Peyer's patch (tissue), 4 donors: ENCODE data around the gene MYO1D. TPM values are rescaled to one million over a fixed set of nuclear protein-coding genes. Genes with fewer than 3 reads are reported as not detected.
A peak's percentile ranks its signal among the peaks of the same experiment; 100 is the strongest.

ENCODE experiments used
- DNase-seq, 3 donors: peaks; one replicate each; pipeline ENCODE4 v3.0.0-alpha.2; 2017 to 2019
- H3K27ac ChIP-seq, 4 donors: fragments of 200-600 bp; sonication (generic); one replicate each; pipeline ENCODE4 v1.5.1; 2016 to 2019
- H3K27me3 ChIP-seq, 2 donors: fragments of 200-600 bp; sonication (generic); one replicate each; pipeline ENCODE4 v1.5.1; 2019
- H3K36me3 ChIP-seq, 3 donors: fragments of 200-600 bp; sonication (generic); one replicate each; pipeline ENCODE4 v1.5.1; 2016 to 2019
- H3K4me1 ChIP-seq, 4 donors: fragments of 200-600 bp; sonication (generic); one replicate each; pipeline ENCODE4 v1.5.1; 2016 to 2019
- H3K4me3 ChIP-seq, 4 donors: fragments of 200-600 bp; sonication (generic); 1 replicate in 3 of 4; 2 replicates in 1 of 4; pipeline ENCODE4 v1.5.1; 2016 to 2019; ENCODE audit warnings: mild to moderate bottlenecking in 1 of 4
- H3K9me3 ChIP-seq, 4 donors: fragments of 200-600 bp; sonication (generic); one replicate each; pipeline ENCODE4 v1.5.1; 2016 to 2019; ENCODE audit warnings: mild to moderate bottlenecking in 1 of 4
- CTCF ChIP-seq, 6 experiments: fragments of 450-650 bp in 4 of 6; fragments of 200-600 bp in 2 of 6; sonication (generic) in 1 of 6; IDR thresholded peaks; one replicate each; pipeline ENCODE4 v1.5.1; 2017 to 2019; ENCODE audit warnings: antibody characterized with exemption in 6 of 6, mild to moderate bottlenecking in 3 of 6, moderate library complexity in 1 of 6
- POLR2A ChIP-seq, 2 donors: fragments of 450-650 bp; IDR thresholded peaks; one replicate each; pipeline ENCODE4 v1.5.1; 2017; ENCODE audit warnings: antibody characterized with exemption in 2 of 2, mild to moderate bottlenecking in 2 of 2, moderate library complexity in 2 of 2
- total RNA-seq, 4 donors: library from RNA; depleted of rRNA; stranded (reverse); fragments of >200 nt; gene quantifications; one replicate each; pipeline ENCODE4 v1.1.0, GENCODE V29; 2016

Gene MYO1D
- total RNA-seq, 4 donors from 2014 or later, result 148 to 340 (median 328) TPM

GRCh38 chr17:32487473-32488176 lies 389.3 kb downstream of the MYO1D start:
- TF ChIP-seq POLR2A (IDR thresholded peaks at IDR 0.05), result no peak
- no peak for TF ChIP-seq CTCF (IDR thresholded peaks at IDR 0.05)
- H3K36me3 ChIP-seq, result no peaks in the 10 kb centered on the region
- peak; percentile 53 to 76 (median 63) for DNase-seq
- H3K4me1 ChIP-seq, result peaks cover 0 to 18% (median 8%) of the 10 kb centered on the region in 4 donors
- peak overlapping the region; percentile 15 to 83 (median 77) for H3K27ac ChIP-seq
- peak overlapping the region; percentile 54 to 86 (median 73) for H3K4me3 ChIP-seq
- no peaks in the 10 kb centered on the region for H3K27me3 ChIP-seq
- H3K9me3 ChIP-seq, result no peaks in the 10 kb centered on the region

- Histone ChIP-seq H3K9me3 (no peaks in the 10 kb centered on the region), H3K36me3 (peaks cover 0 to 3% (median 0%) of the 10 kb centered on the region in 3 donors), H3K4me1 (peaks cover 0 to 12% (median 6%) of the 10 kb centered on the region in 4 donors), H3K27me3 (no peaks in the 10 kb centered on the region), H3K4me3 (peak within 1 kb of the TSS; percentile 54 to 86 (median 73)), H3K27ac (peak within 1 kb of the TSS; percentile 65 to 83 (median 77))
- DNase-seq, result peak; percentile 64 to 88 (median 85)
- TF ChIP-seq CTCF (IDR thresholded peaks at IDR 0.05) (no peak), POLR2A (IDR thresholded peaks at IDR 0.05) (no peak)
Measured at GRCh38 chr17:32486701-32487472, 390.0 kb downstream of the MYO1D start, which contains the start of gene CDK5R1. Gene CDK5R1 (plus strand): TSS chr17:32486993. CDS start chr17:32487621, 628 bp downstream.

DNA sequence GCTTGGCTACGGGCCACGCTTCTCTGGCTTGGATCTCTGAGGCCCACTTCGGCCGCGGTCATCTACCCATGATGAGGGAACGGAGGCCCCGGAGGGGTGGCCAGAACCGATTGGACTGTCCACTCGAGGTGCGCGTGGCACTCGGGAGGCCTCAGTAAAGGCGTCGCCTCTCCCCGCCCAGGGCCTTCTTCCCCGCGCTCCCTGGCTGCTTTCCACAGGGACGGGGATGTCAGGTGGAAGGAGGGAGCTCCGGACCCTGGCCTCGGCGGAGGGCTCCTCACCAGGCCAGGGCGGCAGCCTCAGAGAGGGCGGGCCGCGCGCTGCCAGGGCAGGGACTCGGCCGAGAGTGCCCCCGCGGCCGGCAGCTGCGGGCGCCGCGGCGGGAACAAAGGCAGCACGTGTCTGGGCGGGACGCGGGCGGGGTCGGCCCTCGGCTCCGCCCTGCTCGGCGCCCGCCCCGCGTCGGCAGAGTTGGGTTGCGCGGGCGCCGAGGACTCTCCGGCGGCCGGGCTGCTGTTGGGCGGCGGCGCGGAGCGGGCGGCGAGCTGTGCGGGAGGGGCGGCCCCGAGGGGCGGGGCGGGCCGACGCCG lies 390.7 kb downstream of the MYO1D start:
- Histone ChIP-seq H3K4me1 (peaks cover 0 to 9% (median 6%) of the 10 kb centered on the region in 4 donors), H3K4me3 (peak overlapping the region; percentile 54 to 86 (median 73)), H3K36me3 (peaks cover 0 to 8% (median 0%) of the 10 kb centered on the region in 3 donors), H3K27ac (peak overlapping the region; percentile 60 to 83 (median 74)), H3K27me3 (no peaks in the 10 kb centered on the region), H3K9me3 (no peaks in the 10 kb centered on the region)
- TF ChIP-seq CTCF (IDR thresholded peaks at IDR 0.05) (no peak), POLR2A (IDR thresholded peaks at IDR 0.05) (no peak)
- peak; percentile 67 to 84 (median 83) for DNase-seq

DNA sequence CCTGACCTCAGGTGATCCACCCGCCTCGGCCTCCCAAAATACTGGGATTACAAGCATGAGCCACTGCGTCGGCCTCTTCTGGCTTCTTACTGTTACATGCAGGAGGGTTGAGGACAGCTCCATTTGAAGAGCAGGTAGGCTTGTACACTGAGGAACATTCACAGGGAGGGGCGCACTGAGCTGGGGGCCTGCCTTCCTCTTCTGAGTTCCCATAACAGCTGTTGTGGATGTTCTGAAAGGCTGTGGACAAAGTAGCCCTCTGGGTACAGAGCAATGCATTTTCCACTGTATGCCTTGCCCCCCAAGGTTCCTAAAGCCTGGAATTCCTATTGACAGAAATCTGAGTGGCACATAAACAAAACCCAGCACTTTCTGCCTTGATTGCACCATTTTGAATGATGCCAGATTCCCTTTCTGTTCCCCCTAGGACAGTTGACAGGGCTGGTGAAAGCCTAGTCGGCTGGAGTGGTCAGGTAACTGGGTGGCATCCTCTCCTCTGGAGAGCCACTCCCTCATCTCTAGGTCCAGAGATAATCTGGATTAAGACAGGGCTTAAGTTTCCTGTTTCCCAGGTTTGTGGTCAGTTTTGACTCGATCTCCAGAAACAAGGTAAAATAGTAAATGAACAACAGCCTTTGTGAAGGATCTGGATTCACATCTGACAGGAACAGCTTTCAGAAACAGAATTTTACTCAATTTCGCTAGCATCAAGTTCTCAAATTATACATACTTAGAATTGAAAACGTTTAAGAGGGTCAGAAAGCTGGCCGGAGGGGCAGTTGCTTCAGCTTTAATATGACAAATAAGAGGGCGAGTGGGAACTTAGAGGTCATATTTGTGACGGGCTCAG lies 391.4 kb downstream of the MYO1D start:
- peak overlapping the region in 3 of 4 donors; percentile 60 to 82 (median 65) for H3K27ac ChIP-seq
- peak in 2 of 3 donors; percentile 16 to 44 for DNase-seq
- no peaks in the 10 kb centered on the region for H3K27me3 ChIP-seq

More for the DNA sequence above, 391.4 kb downstream of the MYO1D start:
- H3K9me3 ChIP-seq, result no peaks in the 10 kb centered on the region
- H3K4me3 ChIP-seq, result peak overlapping the region in 2 of 4 donors; percentile 62 to 86
- H3K4me1 ChIP-seq, result peaks cover 0 to 9% (median 6%) of the 10 kb centered on the region in 4 donors
- H3K36me3 ChIP-seq, result peaks cover 0 to 16% (median 0%) of the 10 kb centered on the region in 3 donors
- no peak for TF ChIP-seq POLR2A (IDR thresholded peaks at IDR 0.05)
- TF ChIP-seq CTCF (IDR thresholded peaks at IDR 0.05), result no peak
